ENCODE data around the gene MYO3B. TPM values are rescaled to one million over a fixed set of nuclear protein-coding genes. Genes with fewer than 3 reads are reported as not detected.

Gene MYO3B
- total RNA-seq, 1 donor from 2014 or later, result 27.3 TPM

GRCh38 chr2:170321526-170321925 is 143.6 kb downstream of the MYO3B start:
- Histone ChIP-seq H3K9ac (no peak overlapping the region), H3K79me2 (ENCODE audit: low read depth) (no peaks in the 10 kb centered on the region), H3K27me3 (no peaks in the 10 kb centered on the region), H3K4me1 (peaks cover 6% of the 10 kb centered on the region), H3K36me3 (no peaks in the 10 kb centered on the region), H3F3A (ENCODE audit: low read depth) (peaks cover 14% of the 10 kb centered on the region), H3K4me2 (no peak overlapping the region), H3K27ac (no peak overlapping the region), H4K20me1 (ENCODE audit: low read depth) (no peaks in the 10 kb centered on the region), H3K4me3 (no peak overlapping the region), H2AFZ (replicated peaks) (no peak overlapping the region), H3K9me3 (ENCODE audit: low read depth) (peaks cover 14% of the 10 kb centered on the region)
- H3K4me1 Mint-ChIP-seq, result peaks cover 24% of the 10 kb centered on the region
- TF ChIP-seq CTCF (IDR thresholded peaks at IDR 0.05) (no peak), EZH2 (IDR thresholded peaks at IDR 0.05) (no peak), EZH2phosphoT487 (IDR thresholded peaks at IDR 0.05) (no peak)
- H3K27me3 Mint-ChIP-seq (ENCODE audit: insufficient read depth, low read depth), result no peaks in the 10 kb centered on the region
- DNase-seq (ENCODE audit: low spot score), result no peak
- H3K27ac Mint-ChIP-seq, result no peak overlapping the region
- peaks cover 25% of the 10 kb centered on the region for H3K9me3 Mint-ChIP-seq
- H3K4me3 Mint-ChIP-seq, result no peak overlapping the region
- H3K36me3 Mint-ChIP-seq, result peaks cover 4% of the 10 kb centered on the region

- Histone ChIP-seq H4K20me1 (ENCODE audit: low read depth) (no peaks in the 10 kb centered on the region), H3K4me1 (peaks cover 6% of the 10 kb centered on the region), H3K4me3 (no peak overlapping the region), H3K79me2 (ENCODE audit: low read depth) (no peaks in the 10 kb centered on the region), H3K4me2 (no peak overlapping the region), H3K27me3 (no peaks in the 10 kb centered on the region), H3K9ac (no peak overlapping the region), H2AFZ (replicated peaks) (no peak overlapping the region), H3K27ac (no peak overlapping the region), H3F3A (ENCODE audit: low read depth) (peaks cover 14% of the 10 kb centered on the region), H3K36me3 (no peaks in the 10 kb centered on the region), H3K9me3 (ENCODE audit: low read depth) (peaks cover 14% of the 10 kb centered on the region)
- peaks cover 4% of the 10 kb centered on the region for H3K36me3 Mint-ChIP-seq
- peak overlapping the region; percentile 50 for H3K4me3 Mint-ChIP-seq
- H3K27me3 Mint-ChIP-seq (ENCODE audit: insufficient read depth, low read depth), result no peaks in the 10 kb centered on the region
- H3K4me1 Mint-ChIP-seq, result peaks cover 24% of the 10 kb centered on the region
- peaks cover 25% of the 10 kb centered on the region for H3K9me3 Mint-ChIP-seq
- no peak for DNase-seq (ENCODE audit: low spot score)
- H3K27ac Mint-ChIP-seq, result peak overlapping the region; percentile 31
- no peak for TF ChIP-seq EZH2 (IDR thresholded peaks at IDR 0.05)
- TF ChIP-seq CTCF (IDR thresholded peaks at IDR 0.05), result no peak
- no peak for TF ChIP-seq EZH2phosphoT487 (IDR thresholded peaks at IDR 0.05)
These were observed 144.3 kb downstream of the MYO3B start for GRCh38 chr2:170322140-170322766.

GRCh38 chr2:170323743-170324142 is 145.8 kb downstream of the MYO3B start:
- no peak overlapping the region for H3K27ac Mint-ChIP-seq
- peaks cover 6% of the 10 kb centered on the region for H3K4me1 ChIP-seq
- TF ChIP-seq EZH2phosphoT487 (IDR thresholded peaks at IDR 0.05), result no peak
- TF ChIP-seq EZH2 (IDR thresholded peaks at IDR 0.05), result no peak
- TF ChIP-seq CTCF (IDR thresholded peaks at IDR 0.05), result no peak
- no peaks in the 10 kb centered on the region for H3K36me3 ChIP-seq
- no peak overlapping the region for H3K4me3 ChIP-seq
- H3K4me3 Mint-ChIP-seq, result no peak overlapping the region
- H3K27ac ChIP-seq, result no peak overlapping the region
- H3K4me2 ChIP-seq, result no peak overlapping the region
- H2AFZ ChIP-seq (replicated peaks), result no peak overlapping the region
- H3K9me3 Mint-ChIP-seq, result peaks cover 19% of the 10 kb centered on the region
- H4K20me1 ChIP-seq (ENCODE audit: low read depth), result no peaks in the 10 kb centered on the region
- no peaks in the 10 kb centered on the region for H3K27me3 Mint-ChIP-seq (ENCODE audit: insufficient read depth, low read depth)
- H3F3A ChIP-seq (ENCODE audit: low read depth), result peaks cover 14% of the 10 kb centered on the region
- H3K4me1 Mint-ChIP-seq, result peaks cover 24% of the 10 kb centered on the region
- DNase-seq (ENCODE audit: low spot score), result no peak
- H3K79me2 ChIP-seq (ENCODE audit: low read depth), result no peaks in the 10 kb centered on the region
- no peak overlapping the region for H3K9ac ChIP-seq
- H3K9me3 ChIP-seq (ENCODE audit: low read depth), result peaks cover 14% of the 10 kb centered on the region
- no peaks in the 10 kb centered on the region for H3K27me3 ChIP-seq
- H3K36me3 Mint-ChIP-seq, result peaks cover 4% of the 10 kb centered on the region
